SU-DHL-6 (cell line): ENCODE data around the gene TFDP2.

Source experiments
- EZH2phosphoT487 ChIP-seq: fragments of 200-600 bp; sonication (generic), shearing (Covaris generic); conservative IDR thresholded peaks from 2 replicates; pipeline ENCODE4 v1.6.1; 2018; ENCODE audit warnings: mild to moderate bottlenecking, antibody characterized with exemption, low read length, moderate library complexity, mixed read lengths
- TF ChIP-seq, protein P1 (sequence below): fragments of 200-600 bp; sonication (generic); IDR thresholded peaks from one replicate; pipeline ENCODE4 v1.5.1; 2017; ENCODE audit warnings: antibody characterized with exemption, mild to moderate bottlenecking, low read length, moderate library complexity; ENCODE audit not compliant: insufficient read depth, poor library complexity, severe bottlenecking

DNA sequence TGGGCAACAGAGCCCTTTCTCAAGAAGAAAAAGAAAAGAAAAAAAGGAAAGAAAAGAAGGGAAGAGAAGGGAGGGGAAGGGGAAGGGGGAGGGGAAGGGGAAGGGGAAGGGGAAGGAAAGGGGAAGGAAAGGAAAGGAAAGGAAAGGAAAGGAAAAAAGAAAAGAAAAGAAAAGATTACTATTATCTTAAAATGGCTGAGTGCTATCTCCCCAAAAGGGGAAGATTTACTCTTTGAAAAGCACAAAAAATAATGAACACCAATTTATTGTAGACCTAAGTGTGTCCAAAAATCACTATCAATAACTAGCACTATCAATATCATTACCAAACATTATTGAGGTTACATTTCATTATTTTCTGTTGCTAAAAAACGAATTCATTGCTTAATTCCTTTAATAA, 183.9 kb downstream of the TFDP2 start:
- TF ChIP-seq, protein P1, sequence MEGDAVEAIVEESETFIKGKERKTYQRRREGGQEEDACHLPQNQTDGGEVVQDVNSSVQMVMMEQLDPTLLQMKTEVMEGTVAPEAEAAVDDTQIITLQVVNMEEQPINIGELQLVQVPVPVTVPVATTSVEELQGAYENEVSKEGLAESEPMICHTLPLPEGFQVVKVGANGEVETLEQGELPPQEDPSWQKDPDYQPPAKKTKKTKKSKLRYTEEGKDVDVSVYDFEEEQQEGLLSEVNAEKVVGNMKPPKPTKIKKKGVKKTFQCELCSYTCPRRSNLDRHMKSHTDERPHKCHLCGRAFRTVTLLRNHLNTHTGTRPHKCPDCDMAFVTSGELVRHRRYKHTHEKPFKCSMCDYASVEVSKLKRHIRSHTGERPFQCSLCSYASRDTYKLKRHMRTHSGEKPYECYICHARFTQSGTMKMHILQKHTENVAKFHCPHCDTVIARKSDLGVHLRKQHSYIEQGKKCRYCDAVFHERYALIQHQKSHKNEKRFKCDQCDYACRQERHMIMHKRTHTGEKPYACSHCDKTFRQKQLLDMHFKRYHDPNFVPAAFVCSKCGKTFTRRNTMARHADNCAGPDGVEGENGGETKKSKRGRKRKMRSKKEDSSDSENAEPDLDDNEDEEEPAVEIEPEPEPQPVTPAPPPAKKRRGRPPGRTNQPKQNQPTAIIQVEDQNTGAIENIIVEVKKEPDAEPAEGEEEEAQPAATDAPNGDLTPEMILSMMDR: no peak
- no peak for TF ChIP-seq EZH2phosphoT487
